AG09319 (cell line): ENCODE results near the gene ASPHD1.

Experiments
- DNase-seq: peaks from one replicate; pipeline ENCODE4 v3.0.0-alpha.2; 2010; ENCODE audit warnings: low read depth; ENCODE audit errors: extremely low read depth
- TF ChIP-seq, protein P1 (sequence below): IDR thresholded peaks from 2 replicates; pipeline ENCODE4 v1.5.1; 2011; ENCODE audit warnings: low read depth, mild to moderate bottlenecking, inconsistent platforms, low read length, moderate library complexity

The ASPHD1 gene

DNA sequence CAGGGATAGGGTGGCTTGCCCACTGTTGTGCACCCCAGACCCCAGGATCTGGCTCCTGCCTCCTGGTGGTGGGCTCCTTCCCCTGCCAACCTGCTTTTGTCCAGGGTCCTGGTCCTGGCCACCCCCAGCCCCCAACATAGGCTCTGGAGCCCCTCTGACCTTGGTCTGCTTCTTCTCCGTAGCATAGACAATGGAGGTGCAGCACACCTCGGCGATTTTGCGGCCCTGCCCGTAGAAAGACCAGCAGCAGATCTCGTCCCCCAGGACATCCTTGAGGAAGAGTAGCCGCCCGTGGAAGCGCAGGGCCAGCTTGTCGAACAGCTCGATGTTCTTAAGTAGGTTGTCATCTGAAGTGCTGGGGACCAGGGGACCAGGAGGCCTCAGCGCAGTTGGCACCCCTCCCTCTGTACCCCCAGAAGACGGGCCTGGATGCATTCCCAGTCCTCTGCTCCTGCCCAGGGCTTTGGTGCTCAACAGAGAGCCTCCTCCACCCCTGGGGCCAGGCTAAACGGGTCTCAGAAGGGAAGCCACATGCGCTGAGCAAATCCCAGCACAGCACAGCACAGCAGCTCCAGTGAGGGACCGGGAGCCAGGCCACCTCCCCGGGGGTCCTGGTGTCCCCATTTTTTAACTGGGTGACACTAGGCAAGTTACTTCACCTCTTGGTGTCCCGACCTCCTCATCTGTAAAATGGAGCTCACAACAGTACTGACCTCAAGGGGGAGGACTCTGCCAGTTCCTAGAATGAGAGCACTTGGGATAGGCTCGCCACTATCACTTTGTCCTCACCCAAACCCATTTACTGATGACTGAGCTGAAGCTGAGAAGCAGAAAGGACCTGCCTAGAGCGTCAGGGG is 10.8 kb downstream of the ASPHD1 start:
- no peak for DNase-seq
- TF ChIP-seq, protein P1, sequence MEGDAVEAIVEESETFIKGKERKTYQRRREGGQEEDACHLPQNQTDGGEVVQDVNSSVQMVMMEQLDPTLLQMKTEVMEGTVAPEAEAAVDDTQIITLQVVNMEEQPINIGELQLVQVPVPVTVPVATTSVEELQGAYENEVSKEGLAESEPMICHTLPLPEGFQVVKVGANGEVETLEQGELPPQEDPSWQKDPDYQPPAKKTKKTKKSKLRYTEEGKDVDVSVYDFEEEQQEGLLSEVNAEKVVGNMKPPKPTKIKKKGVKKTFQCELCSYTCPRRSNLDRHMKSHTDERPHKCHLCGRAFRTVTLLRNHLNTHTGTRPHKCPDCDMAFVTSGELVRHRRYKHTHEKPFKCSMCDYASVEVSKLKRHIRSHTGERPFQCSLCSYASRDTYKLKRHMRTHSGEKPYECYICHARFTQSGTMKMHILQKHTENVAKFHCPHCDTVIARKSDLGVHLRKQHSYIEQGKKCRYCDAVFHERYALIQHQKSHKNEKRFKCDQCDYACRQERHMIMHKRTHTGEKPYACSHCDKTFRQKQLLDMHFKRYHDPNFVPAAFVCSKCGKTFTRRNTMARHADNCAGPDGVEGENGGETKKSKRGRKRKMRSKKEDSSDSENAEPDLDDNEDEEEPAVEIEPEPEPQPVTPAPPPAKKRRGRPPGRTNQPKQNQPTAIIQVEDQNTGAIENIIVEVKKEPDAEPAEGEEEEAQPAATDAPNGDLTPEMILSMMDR = no peak

DNA sequence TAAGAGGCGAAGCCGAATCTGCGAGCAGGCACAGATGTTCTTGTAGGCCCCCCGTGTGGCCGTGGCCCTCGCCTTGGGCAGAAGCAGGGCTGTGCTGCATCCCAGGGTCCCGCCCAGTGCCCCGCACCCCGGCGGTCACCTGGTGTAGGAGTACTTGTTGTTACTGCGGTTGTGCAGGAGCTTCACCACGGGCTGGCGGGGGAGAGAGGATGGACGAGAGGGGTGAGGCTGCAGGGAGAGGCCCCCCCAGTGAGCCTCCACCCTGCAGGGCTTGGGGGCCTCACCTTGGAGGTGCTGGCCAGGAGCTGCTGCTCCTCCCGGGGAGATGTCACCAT is 11.4 kb downstream of the ASPHD1 start:
- TF ChIP-seq, protein P1 = no peak
- no peak for DNase-seq

DNA sequence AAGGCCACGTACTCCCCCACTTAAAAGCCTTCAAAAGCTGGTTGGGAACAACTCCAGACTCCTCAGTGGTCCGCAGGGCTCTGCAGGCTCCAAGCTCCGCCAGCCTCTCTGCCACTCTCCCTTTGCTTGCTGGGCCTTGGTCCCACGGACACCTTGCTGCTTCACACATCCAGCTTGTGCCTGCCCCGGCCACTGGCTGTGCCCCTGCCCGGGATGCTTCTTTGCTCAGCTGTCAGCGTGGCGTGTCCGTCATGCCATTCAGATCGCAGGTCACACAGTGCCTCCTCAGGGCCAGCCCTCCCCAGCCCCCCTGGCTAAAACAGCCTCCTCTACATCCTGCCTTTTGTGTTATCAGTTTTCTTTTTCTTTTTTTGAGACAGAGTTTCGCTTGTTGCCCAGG is 11.8 kb downstream of the ASPHD1 start:
- TF ChIP-seq, protein P1 = no peak
- DNase-seq = no peak

DNA sequence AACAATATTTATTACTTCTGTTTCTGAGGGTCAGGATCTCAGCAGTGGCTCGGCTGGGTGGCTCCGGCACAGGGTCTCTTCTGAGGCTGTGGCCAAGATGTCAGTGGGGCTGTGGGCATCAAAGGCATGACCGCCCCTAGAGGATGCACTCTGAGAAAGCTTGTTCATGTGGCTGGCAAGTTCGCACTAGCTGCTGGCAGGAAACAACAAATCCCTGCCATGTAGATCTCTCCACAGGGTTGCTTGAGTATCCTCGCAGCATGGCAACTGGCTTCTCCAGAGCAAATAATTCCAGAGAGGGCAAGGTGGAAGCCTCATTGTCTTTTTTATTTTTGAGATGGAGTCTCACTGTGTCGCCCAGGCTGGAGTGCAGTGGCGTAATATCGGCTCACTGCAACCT is 13.2 kb downstream of the ASPHD1 start:
- DNase-seq = no peak
- TF ChIP-seq, protein P1 = no peak

DNA sequence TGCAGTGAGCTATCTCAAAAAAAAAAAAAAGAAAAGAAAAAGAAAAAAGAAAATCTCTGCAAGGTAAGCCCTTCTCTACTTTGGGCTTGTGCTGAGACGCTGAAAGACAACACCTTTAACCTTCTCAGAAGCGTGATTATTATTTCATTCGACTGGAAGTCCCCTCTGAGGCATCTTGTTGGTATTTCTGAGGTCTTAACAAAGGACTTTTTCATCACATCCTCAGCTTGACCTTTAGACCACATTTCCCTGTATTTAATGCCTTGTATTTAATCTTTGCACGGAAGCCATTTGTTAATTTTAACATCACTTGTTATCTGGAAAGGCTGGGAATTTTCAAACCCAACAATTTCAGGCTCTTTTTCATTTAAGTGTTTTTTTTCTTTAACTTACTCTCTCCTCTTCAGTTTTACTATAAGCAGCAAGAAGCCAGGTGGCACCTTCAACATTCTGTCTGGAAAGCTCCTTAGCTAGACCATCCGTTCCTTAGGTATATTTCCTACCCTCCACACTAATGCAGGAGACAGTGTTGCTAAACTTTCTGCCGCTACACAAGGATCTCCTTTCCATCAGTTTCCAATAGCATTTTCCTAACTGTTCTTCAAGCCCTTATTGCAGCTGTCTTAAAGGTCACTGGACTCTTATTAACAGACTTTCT is 15.4 kb downstream of the ASPHD1 start:
- no peak for DNase-seq
- TF ChIP-seq, protein P1 = no peak

DNA sequence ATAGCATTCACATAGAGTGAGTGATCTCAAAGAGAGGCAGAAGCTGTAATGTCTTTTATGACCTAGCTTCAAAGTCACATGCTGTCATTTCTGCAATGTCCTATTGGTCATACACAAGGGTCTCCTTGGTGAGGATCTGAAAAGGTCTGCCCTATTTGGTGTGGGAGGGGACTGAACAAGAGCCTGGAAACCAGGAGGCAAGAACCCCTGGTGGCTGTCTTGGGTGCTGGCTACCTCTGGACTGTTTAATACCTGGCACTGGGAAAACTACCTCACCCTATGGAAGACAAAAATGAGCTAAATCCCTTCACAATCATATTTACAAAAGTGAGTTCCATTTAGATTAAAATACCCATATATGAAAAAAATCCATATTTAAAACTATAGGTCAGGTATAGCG is 16.7 kb downstream of the ASPHD1 start:
- TF ChIP-seq, protein P1 = no peak
- DNase-seq = no peak

DNA sequence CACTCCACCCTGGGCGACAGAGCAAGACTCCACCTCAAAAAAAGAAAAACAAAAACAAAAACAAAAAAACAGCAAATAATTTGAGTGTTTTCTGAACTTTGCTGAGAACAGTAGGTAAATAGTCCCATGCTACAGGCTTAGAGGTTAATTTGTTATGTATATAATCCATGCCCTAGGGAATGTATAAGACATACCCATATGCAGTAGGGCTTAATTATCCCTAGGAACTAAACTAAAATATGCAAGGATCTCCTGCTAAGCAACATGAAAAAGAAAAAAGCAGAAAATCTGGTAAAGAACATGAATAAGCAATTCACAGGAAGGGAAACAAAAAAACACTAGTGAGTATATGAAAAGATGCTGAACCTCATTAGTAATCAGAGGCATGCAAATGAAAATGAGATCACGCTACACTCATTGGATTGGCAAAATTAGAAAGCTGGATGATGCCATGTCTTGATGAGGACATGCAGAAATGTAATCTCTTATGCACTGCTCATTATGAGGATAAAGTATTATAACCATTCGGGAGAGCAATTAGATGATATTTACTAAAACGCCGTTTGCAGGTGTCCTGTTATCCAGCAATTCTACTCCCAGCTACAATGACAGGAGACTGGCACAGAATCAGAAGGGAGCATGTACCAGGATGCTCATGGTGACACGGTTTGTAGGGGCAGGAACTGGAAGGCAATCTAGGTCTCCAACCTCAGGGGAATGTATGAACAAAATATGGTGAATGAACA is 20.2 kb downstream of the ASPHD1 start:
- DNase-seq = no peak
- TF ChIP-seq, protein P1 = no peak
